Measurements from ENCODE around the gene PPP1CA. TPM values are rescaled to one million over a fixed set of nuclear protein-coding genes. Genes with fewer than 3 reads are reported as not detected.

PPP1CA gene
- 238 TPM for total RNA-seq (2021; ENCODE audit: unreplicated experiment)
- polyA plus RNA-seq (2012): 226 and 254 TPM in 2 replicates
- Bru-seq, nascent RNA: percentile 77 among the genes with signal in this experiment
- BruChase-seq, experiment 1, labeled RNA remaining after a 6-hour chase: percentile 98 among the genes with signal in this experiment
- percentile 94 among the genes with signal in this experiment for BruChase-seq, experiment 2, labeled RNA remaining after a 2-hour chase
- long read RNA-seq, transcript PPP1CA-203 (7 exons, 1,476 nt): major isoform, 448 of 571 reads
- long read RNA-seq, transcript PPP1CA-202 (6 exons, 1,054 nt): minor isoform, 25 of 571 reads
- long read RNA-seq, transcript PPP1CA-201 (7 exons, 1,389 nt): minor isoform, 6 of 571 reads
- long read RNA-seq, transcript PPP1CA-204 (6 exons, 1,677 nt): minor isoform, 20 of 571 reads
- long read RNA-seq, partial matches to known transcripts: 16 of 571 reads
- long read RNA-seq, other reads (novel, unspliced or antisense): 54 of 571 reads

DNA sequence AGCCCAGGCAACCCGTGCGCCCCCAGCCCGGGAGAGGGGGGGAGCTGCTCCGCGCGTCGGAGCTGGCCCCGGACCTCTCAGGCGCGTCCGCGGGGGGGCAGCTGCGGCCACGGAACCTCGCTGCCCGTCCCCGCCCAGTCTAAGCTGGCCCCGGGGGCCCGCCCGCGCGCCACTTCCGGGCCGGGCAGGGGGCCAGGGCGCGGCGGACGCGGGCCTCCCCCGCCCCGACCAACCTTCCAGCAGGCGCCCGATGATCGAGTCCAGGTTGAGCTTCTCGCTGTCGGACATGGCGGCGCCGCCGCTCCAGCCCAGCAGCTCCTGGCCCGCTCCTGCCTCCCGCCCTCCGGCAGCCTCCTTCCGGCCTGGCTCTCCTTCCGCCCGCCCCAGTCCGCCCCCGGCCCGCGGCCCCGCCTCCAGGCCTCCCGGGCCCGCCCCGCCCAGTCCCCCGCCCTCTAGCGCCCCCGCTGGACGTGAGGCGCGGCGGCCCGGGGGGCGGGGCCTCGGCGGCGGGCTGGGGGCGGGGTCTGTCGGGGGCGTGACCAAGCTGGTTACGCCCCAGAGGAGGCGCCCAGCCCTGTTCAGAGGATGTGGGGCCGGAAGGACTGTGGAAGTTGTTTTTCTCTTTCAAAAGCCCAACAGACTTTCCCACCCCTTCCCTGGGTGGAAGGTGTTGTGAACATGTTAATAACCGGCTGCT lies at the start of gene PPP1CA:
Gene PPP1CA, minus strand, starts transcription at position 364 of the 697 bp plus-strand sequence. Its CDS starts 76 bp downstream, at position 288.
- Histone ChIP-seq H3K36me3 (ENCODE audit: control insufficient read depth in 1 of 2, insufficient read depth in 2 of 2, low read length in 2 of 2) (peaks cover 13 to 26% of the 10 kb centered on the region in 2 experiments; a peak in 3 of 4 replicates), H2AFZ (ENCODE audit: low read depth, low read length, poor library complexity, severe bottlenecking) (no peak within 1 kb of the TSS), H4K20me1 (ENCODE audit: insufficient read depth) (no peaks in the 10 kb centered on the region), H3K4me3 (replicated peaks in 1 of 2; ENCODE audit: low read depth in 1 of 2, low read length in 2 of 2) (peak within 1 kb of the TSS; percentile 82 to 90), H3K4me1 (ENCODE audit: control insufficient read depth in 1 of 2, insufficient read depth in 2 of 2, low read length in 2 of 2) (peaks cover 9 to 18% of the 10 kb centered on the region in 2 experiments), H3K27ac (ENCODE audit: low read depth, low read length) (peak within 1 kb of the TSS; percentile 99), H3K4me2 (ENCODE audit: low read length) (peak within 1 kb of the TSS; percentile 96), H3K9me3 (ENCODE audit: control insufficient read depth in 1 of 2, insufficient read depth in 1 of 2, low read depth in 1 of 2, low read length in 2 of 2) (no peaks in the 10 kb centered on the region), H3K79me2 (ENCODE audit: insufficient read depth, low read length) (peaks cover 24% of the 10 kb centered on the region), H3K27me3 (ENCODE audit: insufficient read depth, low read length) (no peaks in the 10 kb centered on the region), H3K9me2 (ENCODE audit: insufficient read depth) (no peaks in the 10 kb centered on the region), H3K9ac (ENCODE audit: low read length) (peak within 1 kb of the TSS; percentile 96)
- ATAC-seq (peak; percentile 90), DNase-seq (ENCODE audit: low read depth, low spot score) (peak; percentile 53)
- intact Hi-C loops (cut with micrococcal nuclease): loop anchor here (1.0 to 2.0 kb wide), 3 partner anchors 44 to 106 kb away; partner anchors contain the start of gene TMEM134
- ChIA-PET RAD21 (ENCODE audit: low non-redundant PET in 1 of 2, low total read pairs in 2 of 2, uncharacterized antibody in 2 of 2, unreplicated experiment in 2 of 2) (interaction anchor here (0.8 to 1.7 kb wide), 5 partner anchors 12 to 81 kb away, joined by 4 to 6 read pairs (median 4); partner anchors contain the start of genes AIP (in 1 of the 2) and TMEM134 (in 1 of the 2)), CTCF (interaction anchor here (0.6 to 2.1 kb wide), 25 partner anchors 10 to 552 kb away, joined by 3 to 17 read pairs (median 5); partner anchors contain the start of genes AIP, NUDT8, PITPNM1 and POLD4), POLR2A (interaction anchor here (0.5 to 1.8 kb wide), 9 partner anchors 10 to 84 kb away, joined by 3 to 8 read pairs (median 4); partner anchors contain the start of genes POLD4 and RAD9A)
- TF ChIP-seq RAD21 (IDR thresholded peaks at IDR 0.05; ENCODE audit: low read depth) (peak; percentile 48), ZBTB33 (IDR thresholded peaks at IDR 0.05; ENCODE audit: extremely low read depth, insufficient replicate concordance, low read length) (no peak), POLR2A (IDR thresholded peaks at IDR 0.05; ENCODE audit: borderline replicate concordance, extremely low read depth, insufficient read depth, insufficient read length) (peak; percentile 24), ZFX (IDR thresholded peaks at IDR 0.05) (peak; percentile 42; the same call in 1 of the 2 replicates), YY1 (IDR thresholded peaks at IDR 0.05; ENCODE audit: extremely low read depth, insufficient replicate concordance, low read depth, low read length) (peak; percentile 34), POLR2AphosphoS5 (IDR thresholded peaks at IDR 0.05; ENCODE audit: low read depth, low read length) (peak; percentile 90), SRF (IDR thresholded peaks at IDR 0.05; ENCODE audit: low read depth) (no peak)
- TF ChIP-seq, protein P1, sequence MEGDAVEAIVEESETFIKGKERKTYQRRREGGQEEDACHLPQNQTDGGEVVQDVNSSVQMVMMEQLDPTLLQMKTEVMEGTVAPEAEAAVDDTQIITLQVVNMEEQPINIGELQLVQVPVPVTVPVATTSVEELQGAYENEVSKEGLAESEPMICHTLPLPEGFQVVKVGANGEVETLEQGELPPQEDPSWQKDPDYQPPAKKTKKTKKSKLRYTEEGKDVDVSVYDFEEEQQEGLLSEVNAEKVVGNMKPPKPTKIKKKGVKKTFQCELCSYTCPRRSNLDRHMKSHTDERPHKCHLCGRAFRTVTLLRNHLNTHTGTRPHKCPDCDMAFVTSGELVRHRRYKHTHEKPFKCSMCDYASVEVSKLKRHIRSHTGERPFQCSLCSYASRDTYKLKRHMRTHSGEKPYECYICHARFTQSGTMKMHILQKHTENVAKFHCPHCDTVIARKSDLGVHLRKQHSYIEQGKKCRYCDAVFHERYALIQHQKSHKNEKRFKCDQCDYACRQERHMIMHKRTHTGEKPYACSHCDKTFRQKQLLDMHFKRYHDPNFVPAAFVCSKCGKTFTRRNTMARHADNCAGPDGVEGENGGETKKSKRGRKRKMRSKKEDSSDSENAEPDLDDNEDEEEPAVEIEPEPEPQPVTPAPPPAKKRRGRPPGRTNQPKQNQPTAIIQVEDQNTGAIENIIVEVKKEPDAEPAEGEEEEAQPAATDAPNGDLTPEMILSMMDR (IDR thresholded peaks at IDR 0.05 in 2 of 3, conservative IDR thresholded peaks at IDR 0.05 in 1 of 3; ENCODE audit: borderline replicate concordance in 1 of 3, insufficient read depth in 1 of 3, low read depth in 2 of 3, low read length in 2 of 3): peak in 1 of 3 experiments; percentile 33; a peak in 3 of 6 replicates
- TF ChIP-seq, protein P2, sequence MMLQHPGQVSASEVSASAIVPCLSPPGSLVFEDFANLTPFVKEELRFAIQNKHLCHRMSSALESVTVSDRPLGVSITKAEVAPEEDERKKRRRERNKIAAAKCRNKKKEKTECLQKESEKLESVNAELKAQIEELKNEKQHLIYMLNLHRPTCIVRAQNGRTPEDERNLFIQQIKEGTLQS (IDR thresholded peaks at IDR 0.05): no peak
- BruUV-seq (replicated peaks): no TSS peak
